Cardiac muscle cell (in vitro differentiated cells and primary cell): Measurements from ENCODE around the gene LECT2. TPM values are rescaled to one million over a fixed set of nuclear protein-coding genes. Genes with fewer than 3 reads are reported as not detected.
A peak's percentile ranks its signal among the peaks of the same experiment; 100 is the strongest.

Source experiments
- DNase-seq, 2 donors: peaks; one replicate each; pipeline versions ENCODE4 v3.0.0 to v3.0.0-alpha.2; 2010 to 2017; ENCODE audit warnings: low read depth in 1 of 2, low spot score in 1 of 2
- H3K27ac ChIP-seq: fragments of 200-600 bp; sonication (generic); 2 replicates; pipeline ENCODE4 v1.5.1; 2016
- H3K27me3 ChIP-seq: fragments of 200-600 bp; sonication (generic); 2 replicates; pipeline ENCODE4 v1.6.0; 2016; ENCODE audit warnings: control low read depth
- H3K36me3 ChIP-seq: fragments of 200-600 bp; sonication (generic); 2 replicates; pipeline ENCODE4 v1.5.1; 2016; ENCODE audit warnings: control low read depth
- H3K4me1 ChIP-seq: fragments of 200-600 bp; sonication (generic); 2 replicates; pipeline ENCODE4 v1.8.1; 2017; ENCODE audit warnings: low read depth, mild to moderate bottlenecking, mixed run types
- H3K4me3 ChIP-seq: fragments of 200-600 bp; sonication (generic); 2 replicates; pipeline ENCODE4 v1.5.1; 2016; ENCODE audit warnings: mild to moderate bottlenecking
- H3K9me3 ChIP-seq: fragments of 200-600 bp; sonication (generic); 2 replicates; pipeline ENCODE4 v1.5.1; 2017; ENCODE audit warnings: low read depth, mild to moderate bottlenecking, control low read depth
- CTCF ChIP-seq: IDR thresholded peaks from 2 replicates; pipeline ENCODE4 v1.5.1; 2012; ENCODE audit warnings: low read depth, mild to moderate bottlenecking, low read length
- polyA plus RNA-seq: library from polyadenylated mRNA; unstranded; fragments of >200 nt; fragmentation: Nextera tagmentation; extraction: Ambion mirVana; gene quantifications from 2 replicates; pipeline ENCODE4 v1.2.1, GENCODE V29; 2016
- total RNA-seq: library from RNA; depleted of rRNA; stranded (reverse); fragments of >200 nt; gene quantifications from 2 replicates; pipeline ENCODE4 v1.2.3, GENCODE V29; 2016

LECT2 gene
- total and polyA plus RNA-seq, 2 experiments from 2014 or later, result not detected

GRCh38 chr5:135988546-135988945 is 33.8 kb upstream of the LECT2 start:
- Histone ChIP-seq H3K36me3 (no peaks in the 10 kb centered on the region), H3K9me3 (no peaks in the 10 kb centered on the region), H3K27ac (no peak overlapping the region), H3K4me3 (no peak overlapping the region), H3K4me1 (no peaks in the 10 kb centered on the region), H3K27me3 (no peaks in the 10 kb centered on the region)
- no peak for TF ChIP-seq CTCF
- no peak for DNase-seq

- no peak overlapping the region for H3K27ac ChIP-seq
- TF ChIP-seq CTCF, result no peak
- DNase-seq, result no peak
- no peaks in the 10 kb centered on the region for H3K27me3 ChIP-seq
- H3K36me3 ChIP-seq, result no peaks in the 10 kb centered on the region
- H3K4me3 ChIP-seq, result no peak overlapping the region
- no peaks in the 10 kb centered on the region for H3K4me1 ChIP-seq
- H3K9me3 ChIP-seq, result no peaks in the 10 kb centered on the region
Observed at GRCh38 chr5:135986891-135987401, 32.2 kb upstream of the LECT2 start.

DNA sequence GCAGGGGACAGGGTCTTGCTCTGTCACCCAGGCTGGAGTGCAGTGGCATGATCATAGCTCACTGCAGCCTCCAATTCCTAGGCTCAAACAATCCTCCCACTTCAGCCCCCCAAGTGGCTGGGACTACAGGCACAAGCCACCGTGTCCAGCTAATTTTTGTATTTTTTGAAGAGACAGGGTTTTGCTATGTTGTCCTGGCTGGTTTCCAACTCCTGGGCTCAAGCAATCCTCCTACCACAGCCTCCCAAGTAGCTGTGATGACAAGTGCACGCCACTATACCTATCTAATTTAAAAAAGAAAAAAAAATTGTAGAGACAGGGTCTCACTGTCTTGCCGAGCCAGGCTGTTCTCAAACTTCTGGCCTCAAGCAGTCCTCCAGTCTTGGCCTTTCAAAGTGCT is 31.6 kb upstream of the LECT2 start:
- Histone ChIP-seq H3K27ac (no peak overlapping the region), H3K4me3 (no peak overlapping the region), H3K36me3 (no peaks in the 10 kb centered on the region), H3K27me3 (no peaks in the 10 kb centered on the region), H3K4me1 (no peaks in the 10 kb centered on the region), H3K9me3 (no peaks in the 10 kb centered on the region)
- no peak for TF ChIP-seq CTCF
- no peak for DNase-seq

- Histone ChIP-seq H3K36me3 (no peaks in the 10 kb centered on the region), H3K27me3 (no peaks in the 10 kb centered on the region), H3K4me3 (no peak overlapping the region), H3K9me3 (no peaks in the 10 kb centered on the region), H3K27ac (no peak overlapping the region), H3K4me1 (no peaks in the 10 kb centered on the region)
- no peak for DNase-seq
- TF ChIP-seq CTCF, result no peak
Observed at GRCh38 chr5:135985951-135986350, 31.2 kb upstream of the LECT2 start.

- no peak overlapping the region for H3K4me3 ChIP-seq
- no peak overlapping the region for H3K27ac ChIP-seq
- no peaks in the 10 kb centered on the region for H3K9me3 ChIP-seq
- peaks cover 3% of the 10 kb centered on the region for H3K27me3 ChIP-seq
- no peak for TF ChIP-seq CTCF
- DNase-seq, result no peak
- H3K36me3 ChIP-seq, result no peaks in the 10 kb centered on the region
- H3K4me1 ChIP-seq, result no peaks in the 10 kb centered on the region
Observed at GRCh38 chr5:135980620-135981019, 25.8 kb upstream of the LECT2 start.

- Histone ChIP-seq H3K4me3 (no peak overlapping the region), H3K27me3 (peaks cover 6% of the 10 kb centered on the region), H3K9me3 (no peaks in the 10 kb centered on the region), H3K27ac (no peak overlapping the region), H3K4me1 (no peaks in the 10 kb centered on the region), H3K36me3 (no peaks in the 10 kb centered on the region)
- DNase-seq, result peak in 1 of 2 donors; percentile 59
- TF ChIP-seq CTCF, result no peak
Observed at GRCh38 chr5:135979510-135979909, 24.7 kb upstream of the LECT2 start.
